G401 (cell line): Measurements from ENCODE around the gene CDC42EP1. TPM values are rescaled to one million over a fixed set of nuclear protein-coding genes. Genes with fewer than 3 reads are reported as not detected.
"Not testable (repeated sequence)": the region's sequence is repeated elsewhere in the genome, so short reads cannot be mapped to it uniquely, and the experiment has no call there.

Experiments
- DNase-seq: peaks from one replicate; pipeline ENCODE4 v3.0.0-alpha.2; 2015; ENCODE audit warnings: low spot score
- in situ Hi-C: cut with HindIII; loops from 2 replicates; pipeline ENCODE4 v1.10.0; 2016; ENCODE audit warnings: low sequenced_read_pairs, mixed read lengths
- total RNA-seq: library from RNA; depleted of rRNA; stranded (reverse); fragments of >200 nt; shearing (Covaris generic); gene quantifications from 2 replicates; pipeline ENCODE4 v1.2.3, GENCODE V29; 2014

The CDC42EP1 gene
- total RNA-seq, 1 experiment from 2014 or later: 32.6 TPM

DNA sequence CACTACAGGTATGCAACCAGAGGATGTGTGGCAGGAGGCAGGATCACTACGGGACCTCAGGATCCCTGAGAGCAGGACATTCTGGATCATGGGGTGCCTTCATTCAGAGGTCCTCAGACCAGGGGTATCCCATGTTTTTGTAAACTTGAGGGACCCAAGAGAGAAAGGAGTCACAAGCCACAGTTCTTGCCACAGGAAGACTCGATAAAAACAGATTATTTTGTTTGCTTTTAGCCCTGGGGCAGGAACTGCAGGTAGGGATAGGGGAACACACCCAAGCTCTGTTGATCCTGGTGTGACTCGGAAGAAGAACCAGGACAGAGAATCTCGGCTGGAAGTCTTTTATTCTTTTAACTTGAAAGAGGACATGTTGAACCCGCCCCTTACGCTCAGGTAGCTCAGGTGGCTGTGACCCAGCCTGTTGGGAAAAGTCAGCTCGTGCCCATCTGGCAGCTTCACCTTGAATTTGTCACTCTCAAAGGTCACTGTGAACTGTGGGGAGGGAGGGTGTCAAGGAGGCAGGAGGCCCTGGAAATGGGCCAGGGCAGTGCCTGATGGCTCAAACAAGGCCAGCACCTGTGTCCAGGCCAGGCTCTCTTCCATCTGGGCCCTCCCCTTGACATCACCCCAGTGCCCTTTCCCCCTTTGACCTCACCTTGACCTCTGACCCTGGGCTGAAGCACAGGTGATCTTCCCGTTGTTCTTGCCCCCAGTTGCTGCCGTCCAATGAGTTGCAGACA is 9.8 kb downstream of the CDC42EP1 start:
- in situ Hi-C loops: no loop called here
- DNase-seq: no peak

DNA sequence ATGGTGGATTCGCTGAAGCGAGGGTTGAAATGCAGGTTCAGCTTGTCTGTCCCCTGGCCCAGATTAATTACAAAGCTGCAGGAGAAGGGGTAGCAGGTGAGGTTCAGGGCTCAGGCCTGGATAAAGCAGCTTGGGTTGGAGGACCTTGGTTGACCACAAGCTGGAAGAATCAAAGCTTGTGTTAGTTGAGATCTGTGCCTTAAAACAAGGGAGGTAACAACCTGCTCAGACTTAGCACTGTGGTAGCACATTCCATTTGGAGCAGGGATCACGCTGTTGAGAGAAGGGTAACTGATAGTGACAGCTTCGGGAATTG is 10.3 kb downstream of the CDC42EP1 start:
- in situ Hi-C loops: no loop called here
- DNase-seq: no peak

GRCh38 chr22:37571258-37571991 is 11.1 kb downstream of the CDC42EP1 start:
- in situ Hi-C loops: no loop called here
- DNase-seq: no peak

GRCh38 chr22:37571992-37572373 is 11.7 kb downstream of the CDC42EP1 start:
- in situ Hi-C loops: no loop called here

DNA sequence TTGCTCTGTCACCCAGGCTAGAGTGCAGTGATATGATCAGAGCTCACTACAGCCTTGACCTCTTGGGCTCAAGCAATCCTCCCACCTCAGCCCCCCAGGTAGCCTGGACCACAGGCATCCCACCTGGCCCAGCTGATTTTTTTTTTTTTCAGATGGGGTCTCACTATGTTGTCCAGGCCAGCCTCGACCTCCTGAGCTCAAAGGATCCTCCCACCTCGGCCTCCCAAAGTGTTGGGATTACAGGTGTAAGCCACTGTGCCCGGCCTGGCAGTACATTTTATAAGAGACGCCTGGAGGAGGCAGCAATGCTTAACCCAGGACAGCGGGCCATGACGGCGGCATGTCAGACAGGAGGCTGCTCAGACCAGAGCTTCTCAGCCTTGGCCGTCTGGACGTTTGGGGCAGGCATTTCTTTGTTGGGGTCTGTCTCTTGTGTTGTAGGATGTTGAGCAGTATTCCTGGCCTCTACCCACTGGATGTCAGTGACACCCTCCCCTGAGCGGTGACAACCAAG is 15.3 kb downstream of the CDC42EP1 start:
- in situ Hi-C loops: no loop called here
- no peak for DNase-seq

More at GRCh38 chr22:37571992-37572373, 11.7 kb downstream of the CDC42EP1 start:
- no peak for DNase-seq

GRCh38 chr22:37578002-37578401 is 17.7 kb downstream of the CDC42EP1 start:
- in situ Hi-C loops: no loop called here

DNA sequence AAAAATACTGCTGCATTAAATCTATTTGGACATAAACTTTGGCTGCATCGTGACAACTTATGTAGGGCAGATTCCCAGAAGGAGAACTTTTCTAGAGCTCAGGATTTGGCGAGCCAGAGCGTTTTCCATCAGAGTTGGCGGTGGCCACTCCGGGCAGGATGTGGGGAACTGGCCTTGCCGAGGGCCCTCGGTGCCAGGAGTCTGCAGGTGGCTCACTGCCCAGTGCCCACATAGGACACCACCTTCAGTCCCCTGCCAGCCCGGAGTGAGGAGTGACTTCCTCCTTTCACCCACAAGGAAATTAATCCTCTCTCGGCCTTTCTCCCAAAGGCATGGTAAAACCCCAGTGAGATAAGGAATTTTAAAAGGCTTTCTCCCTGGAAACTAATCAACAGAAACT is 21.2 kb downstream of the CDC42EP1 start:
- in situ Hi-C loops: no loop called here

More at GRCh38 chr22:37578002-37578401, 17.7 kb downstream of the CDC42EP1 start:
- DNase-seq: no peak

DNA sequence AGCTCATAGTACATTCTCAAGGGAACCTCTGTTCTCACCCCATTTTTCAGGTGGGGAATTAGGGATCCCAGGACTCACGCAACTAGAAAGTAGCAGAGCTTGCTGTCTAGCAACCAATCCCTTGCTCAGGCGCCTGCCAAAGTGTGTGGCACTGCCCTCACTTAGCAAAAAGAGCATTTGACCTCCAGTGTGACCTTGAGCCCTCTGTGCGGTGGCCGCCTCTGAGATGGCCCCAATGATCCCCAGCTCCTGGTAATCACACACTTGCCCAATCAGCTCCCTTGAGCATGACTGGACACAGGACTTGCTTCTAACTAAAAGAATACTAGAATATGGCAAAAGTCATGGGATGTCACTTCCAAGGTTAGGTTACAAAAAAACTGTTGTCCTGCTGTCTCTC is 22.2 kb downstream of the CDC42EP1 start:
- DNase-seq: no peak
- in situ Hi-C loops: no loop called here

More for the DNA sequence above, 21.2 kb downstream of the CDC42EP1 start:
- peak; percentile 89 for DNase-seq

DNA sequence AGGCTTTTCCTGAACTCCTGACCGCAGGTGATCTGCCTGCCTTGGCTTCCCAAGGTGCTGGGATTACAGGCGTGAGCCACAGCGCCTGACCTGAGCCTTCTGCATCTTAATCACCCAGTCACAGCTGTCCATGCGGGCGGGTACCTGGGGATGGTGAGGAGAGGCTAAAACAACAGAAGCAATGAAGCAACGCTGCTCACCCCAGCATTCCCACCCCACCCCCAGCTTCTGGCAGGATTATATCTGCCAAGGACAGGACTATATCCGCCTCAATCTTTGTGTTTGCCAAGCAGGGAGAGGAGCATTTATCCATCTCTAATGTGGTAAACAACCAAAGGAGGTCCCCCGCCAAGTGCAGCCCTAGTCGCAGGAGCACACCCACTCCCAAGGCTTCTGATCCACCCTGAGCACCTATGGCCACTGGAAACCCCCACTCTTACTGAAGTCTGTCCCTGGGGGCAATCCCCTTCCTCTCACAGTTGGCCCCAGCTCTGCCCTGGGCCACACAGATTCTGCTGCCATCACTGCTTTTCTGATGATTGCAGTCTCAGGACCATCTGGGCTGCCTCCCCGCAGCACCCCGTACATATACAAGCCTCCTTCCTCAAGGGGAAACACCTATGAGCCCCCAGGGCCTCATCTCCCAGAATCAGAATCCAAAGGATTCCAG is 28.4 kb downstream of the CDC42EP1 start:
- DNase-seq: no peak
- in situ Hi-C loops: no loop called here

- no peak for DNase-seq
- in situ Hi-C loops: no loop called here
These were observed 29.4 kb downstream of the CDC42EP1 start for GRCh38 chr22:37589636-37590035.

- DNase-seq, in situ Hi-C loops: not testable (repeated sequence)
These were observed 30.8 kb downstream of the CDC42EP1 start for GRCh38 chr22:37591081-37591480.

GRCh38 chr22:37591823-37592404 is 31.6 kb downstream of the CDC42EP1 start:
- in situ Hi-C loops: no loop called here

DNA sequence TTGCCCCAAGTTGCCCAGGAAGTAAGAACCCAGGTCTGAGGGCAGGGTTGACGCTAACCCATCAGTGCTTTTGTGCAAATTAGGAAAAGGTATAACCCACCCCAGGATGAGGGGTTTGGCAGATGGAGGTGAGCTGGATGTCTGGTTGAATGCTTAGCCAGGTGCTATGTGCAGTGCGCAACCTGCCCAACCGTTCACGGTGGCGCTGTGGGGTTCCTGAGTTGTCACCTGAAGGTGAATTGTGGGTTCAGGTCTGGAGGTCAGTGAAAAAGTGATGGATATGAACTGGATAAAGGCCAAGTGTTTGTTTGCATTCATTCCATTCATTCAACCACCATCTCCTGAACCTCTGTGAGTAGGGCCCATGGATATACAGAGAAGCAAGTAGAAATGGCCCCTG is 34.0 kb downstream of the CDC42EP1 start:
- in situ Hi-C loops: no loop called here
- no peak for DNase-seq

More at GRCh38 chr22:37591823-37592404, 31.6 kb downstream of the CDC42EP1 start:
- DNase-seq: no peak

GRCh38 chr22:37599153-37599552 is 38.9 kb downstream of the CDC42EP1 start:
- in situ Hi-C loops: no loop called here
- DNase-seq: no peak

DNA sequence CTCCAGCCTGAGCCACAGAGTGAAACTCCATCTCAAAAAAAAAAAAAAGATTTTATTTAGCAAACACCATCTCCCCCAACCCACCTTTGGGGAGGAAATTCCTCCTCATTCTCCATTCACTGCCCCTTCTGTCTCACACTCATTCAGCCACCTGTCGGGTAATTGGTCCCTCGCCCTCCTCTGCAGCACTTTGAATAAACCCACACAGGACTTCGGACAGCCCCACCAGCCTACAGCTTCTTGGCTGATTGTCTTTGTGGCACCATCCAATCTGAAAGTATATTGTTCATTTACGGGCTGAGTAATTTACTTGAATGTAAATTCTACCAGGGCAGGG is 40.9 kb downstream of the CDC42EP1 start:
- in situ Hi-C loops: no loop called here

DNA sequence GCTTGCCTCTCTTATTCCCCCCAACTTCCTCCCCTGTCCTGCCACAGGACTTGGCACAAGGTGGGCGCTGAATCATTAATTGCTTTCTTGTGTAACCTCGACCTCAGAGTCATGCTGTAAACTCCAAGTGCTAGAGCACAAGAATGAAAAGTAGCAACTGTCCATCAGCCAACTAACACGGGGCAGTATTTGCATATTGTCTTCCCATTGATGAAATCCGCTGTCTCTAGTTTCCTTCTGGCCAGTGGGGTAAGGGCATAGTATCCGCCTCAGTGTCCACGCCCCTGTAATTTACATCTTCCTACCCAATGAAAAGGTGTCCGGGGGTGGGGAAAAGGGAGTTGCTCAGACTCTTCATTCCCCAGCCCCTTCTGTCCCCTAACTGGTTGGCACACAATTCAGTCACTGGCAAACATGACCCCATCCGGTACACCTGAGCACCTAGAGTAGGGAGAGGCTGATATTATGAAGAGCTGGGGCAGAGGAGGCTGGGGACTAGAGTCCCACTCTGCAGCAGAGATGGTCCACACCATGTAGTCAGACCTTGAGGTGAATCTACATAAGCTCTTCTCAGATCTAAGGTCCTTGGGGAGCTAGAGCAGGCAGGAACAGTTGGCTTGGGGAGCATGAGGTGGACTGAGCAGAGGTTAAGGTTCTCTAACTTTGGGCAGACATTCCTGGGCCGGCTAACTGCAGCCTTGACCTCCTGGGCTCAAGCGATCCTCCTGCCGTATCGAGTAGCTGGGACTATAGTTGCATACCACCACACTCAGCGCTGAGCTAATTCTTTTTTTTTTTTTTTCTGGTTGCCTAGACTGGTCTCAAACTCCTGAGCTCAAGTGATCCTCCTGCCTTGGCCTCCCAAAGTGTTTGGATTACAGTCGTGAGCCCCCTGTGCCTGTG is 41.5 kb downstream of the CDC42EP1 start:
- in situ Hi-C loops: no loop called here
- peak; percentile 62 for DNase-seq

More for the DNA sequence above, 40.9 kb downstream of the CDC42EP1 start:
- no peak for DNase-seq

GRCh38 chr22:37602546-37603277 is 42.4 kb downstream of the CDC42EP1 start:
- DNase-seq, in situ Hi-C loops: not testable (repeated sequence)

DNA sequence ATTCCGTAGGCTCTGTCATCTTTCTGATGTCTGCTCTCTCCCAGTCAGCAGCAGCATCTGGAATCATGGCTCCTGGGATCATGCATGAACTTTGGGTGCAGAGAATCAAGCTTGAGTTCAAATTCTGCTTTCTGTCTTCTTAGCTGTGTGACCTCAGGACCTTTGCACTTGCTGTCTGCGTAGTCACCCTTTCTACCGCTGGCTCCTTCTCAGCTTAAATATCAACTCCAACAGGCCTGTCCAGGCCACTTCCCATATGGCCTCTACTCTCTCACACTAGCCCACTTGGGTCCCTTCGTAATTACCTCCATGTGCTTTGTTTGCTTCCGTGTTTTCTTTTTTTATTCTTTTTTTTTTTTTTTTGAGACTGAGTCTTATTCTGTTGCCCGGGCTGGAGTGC is 43.8 kb downstream of the CDC42EP1 start:
- in situ Hi-C loops: no loop called here
- no peak for DNase-seq
